ENCODE measurements around the gene C1QTNF1.
A peak's percentile ranks its signal among the peaks of the same experiment; 100 is the strongest.

The C1QTNF1 gene

DNA sequence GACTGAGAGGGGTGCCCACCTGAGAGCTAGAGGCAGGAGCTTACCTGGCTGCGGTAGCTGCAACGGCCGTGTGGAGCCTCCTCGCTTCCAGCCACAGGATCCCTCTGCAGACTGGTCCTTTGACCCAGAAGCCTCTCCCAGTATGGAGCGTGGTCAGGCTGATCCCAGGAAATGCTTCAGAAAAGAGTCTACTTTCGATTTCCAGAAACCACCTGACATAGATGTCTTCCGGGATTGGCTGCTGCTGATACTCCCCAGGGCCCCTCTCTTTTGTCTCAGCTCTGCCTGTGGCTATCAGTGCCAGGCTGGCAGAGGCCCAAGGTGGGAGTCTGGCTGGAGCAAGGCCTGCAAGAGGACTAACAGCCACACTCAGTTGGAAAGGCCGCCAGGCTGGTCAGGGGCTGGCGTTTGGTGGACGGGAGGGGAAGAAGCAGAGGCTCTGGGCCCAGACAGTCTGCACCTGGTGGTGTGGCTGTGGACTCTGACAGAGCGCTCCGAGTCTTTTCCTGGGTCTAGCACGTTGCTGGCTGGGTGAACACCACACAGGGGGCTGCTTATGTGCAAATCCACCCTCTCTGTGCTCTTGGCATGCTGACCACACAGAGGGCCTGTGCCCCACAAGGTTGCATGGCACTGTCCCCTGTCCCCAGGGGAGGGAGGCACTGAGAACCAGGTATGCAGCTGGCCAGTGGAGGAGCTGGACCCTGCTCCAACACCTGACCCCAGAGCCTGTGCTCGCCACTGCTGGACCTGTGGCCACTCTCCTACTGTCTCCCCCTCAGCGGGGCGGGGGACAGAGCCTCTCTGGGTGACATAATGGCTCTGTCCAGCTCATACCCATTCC lies 44.0 kb upstream of the C1QTNF1 start, which contains the start of gene LGALS3BP:
TSS of gene LGALS3BP (minus strand) at position 144 of the 844 bp plus-strand sequence. CDS start 2,732 bp downstream, outside the sequence.
- no peak for DNase-seq (ENCODE audit: low read depth, low spot score)
- CTCF ChIA-PET, result interaction anchor here (1.0 to 5.3 kb wide), 4 partner anchors 9 to 117 kb away, joined by 6 to 35 read pairs (median 18); no protein-coding TSS in a partner anchor
- H3K4me3 ChIP-seq (ENCODE audit: low read depth, low read length), result peak within 1 kb of the TSS; percentile 52
- POLR2A ChIA-PET, result interaction anchor here (0.7 kb wide), 1 partner anchor 237 kb away, joined by 4 read pairs; no protein-coding TSS in a partner anchor
- TF ChIP-seq, protein P1, sequence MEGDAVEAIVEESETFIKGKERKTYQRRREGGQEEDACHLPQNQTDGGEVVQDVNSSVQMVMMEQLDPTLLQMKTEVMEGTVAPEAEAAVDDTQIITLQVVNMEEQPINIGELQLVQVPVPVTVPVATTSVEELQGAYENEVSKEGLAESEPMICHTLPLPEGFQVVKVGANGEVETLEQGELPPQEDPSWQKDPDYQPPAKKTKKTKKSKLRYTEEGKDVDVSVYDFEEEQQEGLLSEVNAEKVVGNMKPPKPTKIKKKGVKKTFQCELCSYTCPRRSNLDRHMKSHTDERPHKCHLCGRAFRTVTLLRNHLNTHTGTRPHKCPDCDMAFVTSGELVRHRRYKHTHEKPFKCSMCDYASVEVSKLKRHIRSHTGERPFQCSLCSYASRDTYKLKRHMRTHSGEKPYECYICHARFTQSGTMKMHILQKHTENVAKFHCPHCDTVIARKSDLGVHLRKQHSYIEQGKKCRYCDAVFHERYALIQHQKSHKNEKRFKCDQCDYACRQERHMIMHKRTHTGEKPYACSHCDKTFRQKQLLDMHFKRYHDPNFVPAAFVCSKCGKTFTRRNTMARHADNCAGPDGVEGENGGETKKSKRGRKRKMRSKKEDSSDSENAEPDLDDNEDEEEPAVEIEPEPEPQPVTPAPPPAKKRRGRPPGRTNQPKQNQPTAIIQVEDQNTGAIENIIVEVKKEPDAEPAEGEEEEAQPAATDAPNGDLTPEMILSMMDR (IDR thresholded peaks at IDR 0.05; ENCODE audit: insufficient read depth, low read length, missing control alignments), result no peak

DNA sequence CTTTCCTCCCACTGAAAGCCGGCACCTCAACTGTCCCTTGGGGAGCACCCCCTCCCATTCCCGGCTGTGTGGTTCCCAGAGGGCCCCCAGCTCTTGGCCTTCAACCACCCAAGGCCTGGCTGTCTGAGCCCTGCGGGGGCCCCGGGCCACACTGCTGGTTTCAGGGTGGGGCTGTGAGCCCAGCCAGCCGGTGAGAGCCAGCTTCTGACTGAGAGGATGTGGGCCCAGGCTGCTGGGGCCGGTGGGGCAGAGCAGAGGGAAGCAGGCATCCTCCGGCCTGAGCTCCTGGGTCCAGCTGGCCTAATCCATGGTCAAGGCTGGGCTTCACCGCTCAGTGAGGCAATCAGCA lies 43.4 kb upstream of the C1QTNF1 start:
- ChIA-PET CTCF (interaction anchor here (1.0 to 5.3 kb wide), 3 partner anchors 9 to 115 kb away, joined by 7 to 35 read pairs (median 28); no protein-coding TSS in a partner anchor), POLR2A (no interaction called here)
- no peak for DNase-seq (ENCODE audit: low read depth, low spot score)
- TF ChIP-seq, protein P1 (IDR thresholded peaks at IDR 0.05; ENCODE audit: insufficient read depth, low read length, missing control alignments), result no peak
- no peak overlapping the region for H3K4me3 ChIP-seq (ENCODE audit: low read depth, low read length)

DNA sequence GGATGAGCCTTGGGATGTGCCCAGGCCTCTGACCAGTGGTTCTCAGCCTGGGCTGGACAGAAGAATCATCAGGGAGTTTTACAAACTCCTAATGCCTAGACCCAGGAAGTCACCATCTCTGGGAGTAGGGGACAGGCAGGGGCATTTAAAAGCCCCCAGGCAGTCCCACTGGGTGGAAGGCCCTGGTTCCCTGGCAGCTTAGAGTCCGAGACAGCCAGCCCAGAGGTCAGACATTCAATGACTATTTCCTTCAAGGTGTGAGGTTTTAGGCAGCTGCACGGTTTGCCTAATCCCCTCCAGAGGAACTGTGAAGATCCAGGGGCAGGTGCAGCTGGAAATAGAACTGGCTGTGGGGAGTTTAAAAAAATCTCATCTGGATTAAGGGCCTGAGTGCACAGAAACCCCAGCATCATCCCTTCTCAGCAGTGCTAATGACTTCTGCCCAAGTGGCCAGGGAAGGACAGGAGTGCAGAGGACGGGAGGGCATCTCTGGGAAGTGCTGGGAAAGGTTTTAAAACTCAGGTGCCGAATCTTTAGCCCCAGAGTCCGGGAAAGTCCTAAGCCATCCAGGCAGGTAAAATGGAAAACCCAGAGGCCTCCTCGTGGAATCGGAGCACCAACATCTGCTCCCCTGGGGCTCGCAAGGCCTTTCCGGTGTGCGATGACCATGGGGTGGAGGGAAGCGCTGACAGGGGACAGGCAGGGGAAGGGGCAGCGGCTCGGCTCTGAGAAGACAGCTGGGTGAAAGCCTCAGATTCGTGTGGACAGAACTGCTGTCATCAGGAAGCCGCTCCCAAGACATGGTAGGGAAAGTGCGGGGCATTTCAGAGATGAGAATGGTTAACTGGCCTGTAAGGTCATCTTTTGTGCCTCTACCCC lies 42.7 kb upstream of the C1QTNF1 start:
- POLR2A ChIA-PET, result no interaction called here
- H3K4me3 ChIP-seq (ENCODE audit: low read depth, low read length), result no peak overlapping the region
- no peak for DNase-seq (ENCODE audit: low read depth, low spot score)
- CTCF ChIA-PET, result interaction anchor here (1.0 to 5.3 kb wide), 3 partner anchors 10 to 116 kb away, joined by 7 to 35 read pairs (median 28); no protein-coding TSS in a partner anchor
- TF ChIP-seq, protein P1 (IDR thresholded peaks at IDR 0.05; ENCODE audit: insufficient read depth, low read length, missing control alignments), result no peak

DNA sequence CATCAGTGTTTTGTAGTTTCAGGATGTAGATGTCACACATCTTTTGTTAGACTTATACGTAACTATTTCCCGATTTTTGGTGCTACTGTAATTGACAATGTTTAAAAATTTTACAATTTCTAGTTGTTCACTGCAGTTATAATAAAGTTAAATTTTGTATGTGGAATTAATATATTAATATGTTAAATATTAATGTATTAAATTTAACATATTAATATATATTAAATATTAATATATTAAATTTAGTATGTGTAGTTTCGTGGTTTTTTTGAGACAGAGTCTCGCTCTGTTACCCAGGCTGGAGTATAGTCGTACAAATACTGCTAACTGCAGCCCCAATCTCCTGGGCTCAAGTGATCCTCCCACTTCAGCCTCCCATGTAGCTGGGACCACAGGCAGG lies 38.6 kb upstream of the C1QTNF1 start:
- POLR2A ChIA-PET, result no interaction called here

DNA sequence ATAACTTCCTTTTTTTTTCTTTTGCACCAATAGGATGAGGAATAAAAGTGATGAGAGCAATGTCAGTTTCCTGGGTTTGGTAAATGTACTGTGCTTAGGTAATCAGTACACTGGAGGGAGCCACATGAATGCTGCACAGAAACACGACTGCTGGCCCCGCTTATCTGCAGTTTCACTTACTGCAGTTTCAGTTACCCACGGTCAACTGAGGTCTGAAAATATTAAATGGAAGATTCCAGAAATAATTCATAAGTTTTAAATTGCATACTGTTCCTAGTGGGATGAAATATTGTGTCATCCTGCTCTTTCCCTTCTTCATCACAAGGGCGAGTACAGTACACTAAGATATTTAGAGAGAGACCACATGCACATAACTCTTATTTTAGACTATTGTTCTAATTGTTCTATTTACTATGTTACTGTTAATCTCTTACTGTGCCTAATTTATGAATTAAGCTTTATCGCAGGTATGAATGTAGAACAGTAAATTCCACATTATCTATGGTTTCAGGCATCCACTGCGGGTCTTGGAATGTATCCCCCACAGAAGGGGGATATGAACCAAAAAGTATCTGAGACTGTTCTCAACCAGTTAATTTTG lies 37.8 kb upstream of the C1QTNF1 start:
- TF ChIP-seq, protein P1 (IDR thresholded peaks at IDR 0.05; ENCODE audit: insufficient read depth, low read length, missing control alignments), result no peak
- POLR2A ChIA-PET, result no interaction called here
- CTCF ChIA-PET, result interaction anchor here (1.0 to 3.0 kb wide), 4 partner anchors 9 to 15 kb away, joined by 3 to 18 read pairs (median 4); no protein-coding TSS in a partner anchor
- no peak for DNase-seq (ENCODE audit: low read depth, low spot score)
- H3K4me3 ChIP-seq (ENCODE audit: low read depth, low read length), result no peak overlapping the region; the same call in 1 of the 2 replicates

More for the DNA sequence above, 38.6 kb upstream of the C1QTNF1 start:
- no peak for DNase-seq (ENCODE audit: low read depth, low spot score)
- no peak overlapping the region for H3K4me3 ChIP-seq (ENCODE audit: low read depth, low read length)
- TF ChIP-seq, protein P1 (IDR thresholded peaks at IDR 0.05; ENCODE audit: insufficient read depth, low read length, missing control alignments), result no peak
- CTCF ChIA-PET, result interaction anchor here (1.0 to 3.0 kb wide), 2 partner anchors 10 to 14 kb away, joined by 3 to 18 read pairs; no protein-coding TSS in a partner anchor
